SK-N-MC (cell line): ENCODE results near the gene SCAMP3.

Source experiments
- EZH2 ChIP-seq: fragments of 200-600 bp; sonication (generic); IDR thresholded peaks from one replicate; pipeline ENCODE4 v1.6.1; 2017; ENCODE audit warnings: antibody characterized with exemption
- FOXP2 ChIP-seq: optimal IDR thresholded peaks from 2 replicates; pipeline ENCODE3; 2011; ENCODE audit warnings: mild to moderate bottlenecking, moderate library complexity; ENCODE audit not compliant: insufficient read depth; ENCODE audit errors: extremely low read length, control extremely low read depth
- POLR2AphosphoS5 ChIP-seq: IDR thresholded peaks from 2 replicates; pipeline ENCODE4 v1.6.1; 2012; ENCODE audit warnings: mild to moderate bottlenecking, low read depth, low read length, borderline replicate concordance

- TF ChIP-seq EZH2, result no peak
- TF ChIP-seq POLR2AphosphoS5, result no peak
- TF ChIP-seq FOXP2, result no peak
Measured at GRCh38 chr1:155296661-155297060, 34.5 kb upstream of the SCAMP3 start.
